BJ (cell line): Measurements from ENCODE around the gene CAMKK1. TPM values are rescaled to one million over a fixed set of nuclear protein-coding genes. Genes with fewer than 3 reads are reported as not detected.

Source experiments
- CTCF ChIA-PET: fragments of 350-600 bp; formaldehyde crosslinking; extraction: SDS; loops from one replicate; lab custom pipeline; 2021; ENCODE audit warnings: antibody characterized with exemption, inconsistent platforms; lab: Yijun Ruan, JAX
- POLR2A ChIA-PET: fragments of 300-600 bp; sonication (Branson Sonifier 250); formaldehyde crosslinking; extraction: SDS; loops from one replicate; lab custom pipeline; 2021; ENCODE audit warnings: antibody characterized with exemption; lab: Charles Lee
- DNase-seq: peaks from one replicate; pipeline ENCODE4 v3.0.0-alpha.2; 2011; ENCODE audit warnings: low read depth
- H3K27me3 ChIP-seq: 2 replicates; pipeline ENCODE4 v1.6.0; 2011; ENCODE audit warnings: low read length; ENCODE audit not compliant: control insufficient read depth, insufficient read depth
- H3K36me3 ChIP-seq: 2 replicates; pipeline ENCODE4 v1.5.1; 2011; ENCODE audit warnings: low read length; ENCODE audit not compliant: control insufficient read depth, insufficient read depth
- H3K4me3 ChIP-seq: 2 replicates; pipeline ENCODE4 v1.5.1; 2011; ENCODE audit warnings: low read depth, mild to moderate bottlenecking, control low read depth, low read length
- polyA plus RNA-seq: library from polyadenylated mRNA; depleted of rRNA; stranded (reverse); fragments of >200 nt; gene quantifications from 2 replicates; pipeline ENCODE4 v1.2.3, GENCODE V29; 2011
- TF ChIP-seq, protein P1 (sequence below): IDR thresholded peaks from 2 replicates; pipeline ENCODE4 v1.5.1; 2011; ENCODE audit warnings: low read depth, mild to moderate bottlenecking, control low read depth, inconsistent platforms, low read length, moderate library complexity; ENCODE audit not compliant: insufficient read depth

Gene CAMKK1
- polyA plus RNA-seq, 1 experiment = 6.1 TPM

DNA sequence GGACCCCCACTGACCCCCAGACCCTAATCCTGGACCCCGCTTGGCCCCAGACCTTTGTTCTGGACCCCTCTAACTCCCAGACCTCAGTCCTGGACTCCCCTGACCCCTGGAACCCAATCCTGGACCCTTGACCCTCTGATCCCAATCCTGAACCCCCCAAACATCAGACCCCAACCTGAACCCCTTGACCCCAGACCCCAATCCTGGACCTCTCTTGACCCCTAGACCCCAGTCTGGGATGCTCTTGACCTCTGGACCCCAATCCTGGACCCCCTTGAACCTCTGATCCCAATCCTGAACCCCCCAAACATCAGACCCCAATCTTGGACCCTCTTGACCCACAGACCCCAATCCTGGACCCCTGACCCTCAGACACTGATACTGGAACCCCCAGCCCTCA is 36.9 kb upstream of the CAMKK1 start:
- DNase-seq = no peak
- no peaks in the 10 kb centered on the region for H3K36me3 ChIP-seq
- POLR2A ChIA-PET = no interaction called here
- no peak overlapping the region for H3K4me3 ChIP-seq
- H3K27me3 ChIP-seq = no peaks in the 10 kb centered on the region; the same call in 1 of the 2 replicates
- CTCF ChIA-PET = no interaction called here
- TF ChIP-seq, protein P1, sequence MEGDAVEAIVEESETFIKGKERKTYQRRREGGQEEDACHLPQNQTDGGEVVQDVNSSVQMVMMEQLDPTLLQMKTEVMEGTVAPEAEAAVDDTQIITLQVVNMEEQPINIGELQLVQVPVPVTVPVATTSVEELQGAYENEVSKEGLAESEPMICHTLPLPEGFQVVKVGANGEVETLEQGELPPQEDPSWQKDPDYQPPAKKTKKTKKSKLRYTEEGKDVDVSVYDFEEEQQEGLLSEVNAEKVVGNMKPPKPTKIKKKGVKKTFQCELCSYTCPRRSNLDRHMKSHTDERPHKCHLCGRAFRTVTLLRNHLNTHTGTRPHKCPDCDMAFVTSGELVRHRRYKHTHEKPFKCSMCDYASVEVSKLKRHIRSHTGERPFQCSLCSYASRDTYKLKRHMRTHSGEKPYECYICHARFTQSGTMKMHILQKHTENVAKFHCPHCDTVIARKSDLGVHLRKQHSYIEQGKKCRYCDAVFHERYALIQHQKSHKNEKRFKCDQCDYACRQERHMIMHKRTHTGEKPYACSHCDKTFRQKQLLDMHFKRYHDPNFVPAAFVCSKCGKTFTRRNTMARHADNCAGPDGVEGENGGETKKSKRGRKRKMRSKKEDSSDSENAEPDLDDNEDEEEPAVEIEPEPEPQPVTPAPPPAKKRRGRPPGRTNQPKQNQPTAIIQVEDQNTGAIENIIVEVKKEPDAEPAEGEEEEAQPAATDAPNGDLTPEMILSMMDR = no peak

DNA sequence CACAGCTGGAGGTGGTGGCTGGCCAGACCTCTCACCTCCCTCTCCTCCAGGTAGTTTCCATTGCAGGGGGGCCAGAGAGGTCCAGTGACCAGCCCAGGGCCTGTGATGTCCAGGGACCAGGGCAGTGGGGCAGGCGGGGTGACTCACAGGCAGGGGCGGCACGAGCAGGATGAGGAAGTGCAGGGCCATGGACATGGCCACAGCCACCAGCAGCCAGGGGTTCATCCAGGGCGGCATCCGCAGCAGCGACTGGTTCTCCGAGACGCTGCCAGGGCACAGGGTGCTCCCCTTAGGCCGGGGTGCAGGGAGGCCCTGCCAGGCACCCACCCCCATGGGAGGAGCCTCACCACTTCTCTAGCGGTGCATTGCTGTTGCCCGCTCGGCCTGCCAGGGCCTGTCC is 36.3 kb upstream of the CAMKK1 start:
- H3K27me3 ChIP-seq = no peaks in the 10 kb centered on the region; the same call in 1 of the 2 replicates
- POLR2A ChIA-PET = no interaction called here
- TF ChIP-seq, protein P1 = no peak
- CTCF ChIA-PET = interaction anchor here (5.9 kb wide), 1 partner anchor 15 kb away, joined by 40 read pairs; no protein-coding TSS in a partner anchor
- DNase-seq = no peak
- no peak overlapping the region for H3K4me3 ChIP-seq
- no peaks in the 10 kb centered on the region for H3K36me3 ChIP-seq

DNA sequence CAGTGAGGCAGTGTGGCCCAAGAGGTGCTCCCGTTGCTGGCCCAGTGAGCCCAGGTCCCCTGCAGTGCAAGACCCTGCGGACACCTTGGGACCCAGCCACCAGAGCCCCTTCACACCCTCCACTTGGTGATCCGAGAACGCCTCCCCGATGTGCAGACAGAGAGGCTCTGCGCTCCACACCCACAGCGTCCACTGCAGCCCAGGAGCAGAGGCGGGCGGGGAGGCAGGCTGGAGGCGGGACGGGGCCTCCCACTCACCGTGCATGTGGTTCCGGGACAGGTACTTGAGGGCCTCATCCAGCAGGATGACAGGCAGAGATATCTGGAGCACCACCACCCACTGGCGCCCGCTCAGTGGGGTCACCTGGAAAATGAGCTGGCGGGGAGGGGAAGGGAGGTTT is 35.6 kb upstream of the CAMKK1 start:
- CTCF ChIA-PET = interaction anchor here (5.9 kb wide), 1 partner anchor 15 kb away, joined by 40 read pairs; no protein-coding TSS in a partner anchor
- no peak for DNase-seq
- POLR2A ChIA-PET = no interaction called here
- no peaks in the 10 kb centered on the region; the same call in 1 of the 2 replicates for H3K27me3 ChIP-seq
- no peak overlapping the region for H3K4me3 ChIP-seq
- TF ChIP-seq, protein P1 = no peak
- H3K36me3 ChIP-seq = no peaks in the 10 kb centered on the region

DNA sequence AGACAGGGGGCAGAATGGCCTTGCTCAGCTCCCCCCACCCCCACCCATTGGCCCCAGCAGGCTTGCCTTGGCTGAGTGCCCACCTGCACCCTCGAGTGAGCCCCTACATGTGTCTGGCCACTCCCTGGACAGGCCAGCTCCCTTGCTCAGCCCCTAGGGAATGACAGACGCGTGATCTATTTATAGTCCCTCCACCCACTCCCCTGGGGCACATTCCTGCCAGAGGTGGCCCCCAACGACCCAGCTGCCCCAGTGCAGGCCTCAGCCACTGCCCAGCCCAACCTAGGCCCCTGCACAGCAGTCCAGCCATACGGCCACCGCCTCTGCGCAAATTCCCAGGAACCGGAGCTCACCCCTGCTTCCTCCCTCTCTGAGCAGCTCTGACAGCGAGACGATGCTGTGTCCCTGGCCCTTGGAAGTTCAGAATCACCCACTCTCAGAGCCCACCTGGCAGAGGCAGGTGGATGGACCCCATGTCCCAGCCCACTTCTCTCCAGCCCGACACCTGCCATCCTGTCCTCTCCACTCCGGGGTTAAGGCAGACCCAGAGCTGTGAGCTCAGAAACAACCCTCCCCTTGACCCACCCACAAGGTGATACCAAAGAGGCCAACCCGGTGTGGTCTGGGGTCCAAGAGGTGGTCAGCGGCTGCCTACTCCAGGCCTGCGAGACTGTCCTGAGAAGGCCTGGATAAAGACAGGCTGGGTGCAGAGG is 34.9 kb upstream of the CAMKK1 start:
- DNase-seq = no peak
- Histone ChIP-seq H3K4me3 (no peak overlapping the region), H3K27me3 (no peaks in the 10 kb centered on the region; the same call in 1 of the 2 replicates), H3K36me3 (no peaks in the 10 kb centered on the region)
- ChIA-PET POLR2A (no interaction called here), CTCF (interaction anchor here (5.9 kb wide), 1 partner anchor 14 kb away, joined by 40 read pairs; no protein-coding TSS in a partner anchor)
- TF ChIP-seq, protein P1 = no peak

DNA sequence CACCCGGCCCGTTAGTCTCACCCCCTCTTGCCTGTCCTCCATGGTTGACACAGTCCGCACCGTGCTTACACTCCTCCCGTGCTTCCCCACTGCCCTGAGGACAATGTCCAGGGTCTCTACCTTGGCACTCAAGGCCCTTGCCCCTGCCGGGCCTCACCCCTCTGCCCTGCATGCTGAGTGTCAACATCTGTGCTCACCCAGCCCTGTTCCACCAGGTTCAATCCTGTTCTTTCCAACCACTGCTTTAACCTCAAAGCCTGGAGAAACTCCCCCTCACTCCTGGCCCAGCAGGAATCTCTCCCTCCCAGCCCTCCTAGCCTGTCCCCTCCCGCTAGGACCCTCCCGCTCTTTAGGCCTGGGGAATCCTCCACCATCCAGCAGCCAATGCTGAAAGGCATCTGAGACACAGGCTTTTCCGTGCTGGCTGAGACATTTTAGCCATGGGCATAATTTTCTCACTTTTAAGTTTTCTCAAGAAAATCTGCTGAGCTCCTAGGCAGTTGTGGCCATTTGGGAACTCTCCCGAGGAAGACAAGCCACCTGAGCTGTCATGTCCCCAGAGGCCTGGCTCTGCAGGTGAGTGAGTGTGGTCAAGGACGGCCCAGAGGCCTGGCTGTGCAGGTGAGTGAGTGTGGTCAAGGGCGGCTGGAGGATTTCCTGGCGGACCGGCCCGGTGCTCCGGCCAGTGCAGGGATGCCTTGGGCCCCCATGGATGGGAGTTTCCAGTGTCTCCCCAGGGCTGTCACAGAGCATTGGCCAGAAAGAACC is 34.2 kb upstream of the CAMKK1 start:
- TF ChIP-seq, protein P1 = no peak
- Histone ChIP-seq H3K36me3 (no peaks in the 10 kb centered on the region), H3K4me3 (no peak overlapping the region), H3K27me3 (no peaks in the 10 kb centered on the region; the same call in 1 of the 2 replicates)
- CTCF ChIA-PET = interaction anchor here (1.2 to 5.9 kb wide), 2 partner anchors 10 to 13 kb away, joined by 4 to 40 read pairs; no protein-coding TSS in a partner anchor
- POLR2A ChIA-PET = no interaction called here
- no peak for DNase-seq
